ENCODE measurements around the gene NTRK2. TPM values are rescaled to one million over a fixed set of nuclear protein-coding genes. Genes with fewer than 3 reads are reported as not detected.

The NTRK2 gene
- total and polyA plus RNA-seq, 2 experiments from 2014 or later = 0.99 to 3.7 TPM

- no peaks in the 10 kb centered on the region for H3K27me3 ChIP-seq
- no peak overlapping the region for H2AFZ ChIP-seq
Measured at GRCh38 chr9:84988621-84989020, 319.1 kb downstream of the NTRK2 start.

GRCh38 chr9:84990416-84990815 lies 320.9 kb downstream of the NTRK2 start:
- no peak overlapping the region for H3K4me2 ChIP-seq
- no peak overlapping the region for H2AFZ ChIP-seq
- DNase-seq (ENCODE audit: low spot score) = no peak
- H3K9me2 ChIP-seq (replicated peaks; ENCODE audit: insufficient read depth) = no peaks in the 10 kb centered on the region
- no peaks in the 10 kb centered on the region for H3K27me3 ChIP-seq
- no peak overlapping the region for H3K27ac ChIP-seq
- H3K79me2 ChIP-seq = no peaks in the 10 kb centered on the region
- TF ChIP-seq EZH2 (IDR thresholded peaks at IDR 0.05; ENCODE audit: borderline replicate concordance) = no peak
- TF ChIP-seq EZH2phosphoT487 (IDR thresholded peaks at IDR 0.05; ENCODE audit: low read depth, severe bottlenecking, unreplicated experiment) = no peak
- no peak for TF ChIP-seq CTCF (IDR thresholded peaks at IDR 0.05; ENCODE audit: poor library complexity)
- no peaks in the 10 kb centered on the region for H3K4me1 ChIP-seq (ENCODE audit: insufficient read depth)
- 64% methylated on average over 6 of the region's 6 CpGs for WGBS (ENCODE audit: low lambda C conversion rate, missing lambda C conversion rate)
- no peaks in the 10 kb centered on the region for H4K20me1 ChIP-seq (ENCODE audit: insufficient read depth, poor library complexity, severe bottlenecking)
- no peaks in the 10 kb centered on the region for H3K36me3 ChIP-seq (replicated peaks; ENCODE audit: insufficient read depth, low read depth)
- no peak overlapping the region for H3K4me3 ChIP-seq
- H3K9me3 ChIP-seq (ENCODE audit: low read depth) = no peaks in the 10 kb centered on the region

More at GRCh38 chr9:84988621-84989020, 319.1 kb downstream of the NTRK2 start:
- no peak for TF ChIP-seq CTCF (IDR thresholded peaks at IDR 0.05; ENCODE audit: poor library complexity)
- TF ChIP-seq EZH2phosphoT487 (IDR thresholded peaks at IDR 0.05; ENCODE audit: low read depth, severe bottlenecking, unreplicated experiment) = no peak
- TF ChIP-seq EZH2 (IDR thresholded peaks at IDR 0.05; ENCODE audit: borderline replicate concordance) = no peak
- Histone ChIP-seq H3K36me3 (replicated peaks; ENCODE audit: insufficient read depth, low read depth) (no peaks in the 10 kb centered on the region), H4K20me1 (ENCODE audit: insufficient read depth, poor library complexity, severe bottlenecking) (no peaks in the 10 kb centered on the region), H3K4me2 (no peak overlapping the region), H3K27ac (no peak overlapping the region), H3K9me3 (ENCODE audit: low read depth) (no peaks in the 10 kb centered on the region), H3K79me2 (no peaks in the 10 kb centered on the region), H3K9me2 (replicated peaks; ENCODE audit: insufficient read depth) (no peaks in the 10 kb centered on the region), H3K4me3 (no peak overlapping the region), H3K4me1 (ENCODE audit: insufficient read depth) (no peaks in the 10 kb centered on the region)
- no peak for DNase-seq (ENCODE audit: low spot score)
- WGBS (ENCODE audit: low lambda C conversion rate, missing lambda C conversion rate) = 100% methylated on average over 2 of the region's 2 CpGs

GRCh38 chr9:84990850-84991513 lies 321.5 kb downstream of the NTRK2 start:
- H3K36me3 ChIP-seq (replicated peaks; ENCODE audit: insufficient read depth, low read depth) = no peaks in the 10 kb centered on the region
- no peaks in the 10 kb centered on the region for H4K20me1 ChIP-seq (ENCODE audit: insufficient read depth, poor library complexity, severe bottlenecking)
- no peak overlapping the region for H2AFZ ChIP-seq
- no peak overlapping the region for H3K4me3 ChIP-seq
- no peaks in the 10 kb centered on the region for H3K9me2 ChIP-seq (replicated peaks; ENCODE audit: insufficient read depth)
- no peak for TF ChIP-seq CTCF (IDR thresholded peaks at IDR 0.05; ENCODE audit: poor library complexity)
- no peak for TF ChIP-seq EZH2 (IDR thresholded peaks at IDR 0.05; ENCODE audit: borderline replicate concordance)
- H3K79me2 ChIP-seq = no peaks in the 10 kb centered on the region
- H3K9me3 ChIP-seq (ENCODE audit: low read depth) = no peaks in the 10 kb centered on the region
- H3K4me1 ChIP-seq (ENCODE audit: insufficient read depth) = no peaks in the 10 kb centered on the region
- H3K4me2 ChIP-seq = no peak overlapping the region
- H3K27ac ChIP-seq = no peak overlapping the region
- H3K27me3 ChIP-seq = no peaks in the 10 kb centered on the region
- 93% methylated on average over 13 of the region's 13 CpGs for WGBS (ENCODE audit: low lambda C conversion rate, missing lambda C conversion rate)
- no peak for DNase-seq (ENCODE audit: low spot score)

Measured in hepatocyte (in vitro differentiated cells).